A673 (cell line): ENCODE measurements around the gene GIMAP5. TPM values are rescaled to one million over a fixed set of nuclear protein-coding genes. Genes with fewer than 3 reads are reported as not detected.
"Not testable (repeated sequence)": the region's sequence is repeated elsewhere in the genome, so short reads cannot be mapped to it uniquely, and the experiment has no call there.

Source experiments
- BruUV-seq: library from RNA; stranded (reverse); fragments of 400-500 nt; replicated peaks from 2 replicates; lab custom pipeline; 2021; lab: Mats Ljungman, UMichigan
- CTCF ChIA-PET: fragments of 300-600 bp; sonication (Branson Sonifier 250); formaldehyde crosslinking; loops from one replicate; lab custom pipeline; 2022; ENCODE audit warnings: antibody characterized with exemption; lab: Charles Lee
- POLR2A ChIA-PET: fragments of 300-600 bp; sonication (Branson Sonifier 250); formaldehyde crosslinking; loops from one replicate; lab custom pipeline; 2022; ENCODE audit warnings: antibody characterized with exemption; ENCODE audit not compliant: low non-redundant PET; lab: Charles Lee
- DNase-seq: peaks from one replicate; pipeline ENCODE4 v3.0.0-alpha.2; 2015; ENCODE audit warnings: low spot score
- H3K27ac ChIP-seq: fragments of 200-600 bp; sonication (generic); 2 replicates; pipeline ENCODE4 v1.5.1; 2016; ENCODE audit warnings: mixed run types, low read depth, mild to moderate bottlenecking, mixed read lengths, antibody characterized with exemption, low read length; ENCODE audit not compliant: poor library complexity, severe bottlenecking
- H3K27me3 ChIP-seq: fragments of 200-600 bp; sonication (generic); replicated peaks from 2 replicates; pipeline ENCODE4 v1.6.1; 2017; ENCODE audit warnings: mixed run types, low read depth, mild to moderate bottlenecking, mixed read lengths, antibody characterized with exemption, low read length; ENCODE audit not compliant: insufficient read depth, poor library complexity
- H3K36me3 ChIP-seq: fragments of 200-600 bp; sonication (generic); 2 replicates; pipeline ENCODE4 v1.6.1; 2016; ENCODE audit warnings: mixed run types, mild to moderate bottlenecking, mixed read lengths, antibody characterized with exemption, low read length; ENCODE audit not compliant: insufficient read depth, poor library complexity, severe bottlenecking
- H3K4me1 ChIP-seq: fragments of 200-600 bp; sonication (generic); 2 replicates; pipeline ENCODE4 v1.6.1; 2017; ENCODE audit warnings: mixed run types, mild to moderate bottlenecking, mixed read lengths, antibody characterized with exemption, low read length; ENCODE audit not compliant: insufficient read depth, poor library complexity, severe bottlenecking
- H3K4me3 ChIP-seq: fragments of 200-600 bp; sonication (generic); 2 replicates; pipeline ENCODE4 v1.5.1; 2016; ENCODE audit warnings: low read depth, mixed run types, mild to moderate bottlenecking, mixed read lengths, low read length; ENCODE audit not compliant: poor library complexity, severe bottlenecking
- H3K9me3 ChIP-seq: fragments of 200-600 bp; sonication (generic); 2 replicates; pipeline ENCODE4 v1.6.1; 2016; ENCODE audit warnings: mixed run types, low read depth, mild to moderate bottlenecking, mixed read lengths, antibody characterized with exemption, low read length; ENCODE audit not compliant: poor library complexity, severe bottlenecking
- EZH2 ChIP-seq: fragments of 200-600 bp; sonication (generic); IDR thresholded peaks from 2 replicates; pipeline ENCODE4 v1.6.1; 2017; ENCODE audit warnings: borderline replicate concordance, low read depth, mild to moderate bottlenecking, mixed read lengths, antibody characterized with exemption, low read length; ENCODE audit not compliant: poor library complexity, severe bottlenecking
- intact Hi-C: fragments of 100-400 bp; cut with micrococcal nuclease; formaldehyde crosslinking; loops from one replicate; pipeline ENCODE4 v1.10.0; 2022; ENCODE audit not compliant: unreplicated experiment
- total RNA-seq: library from RNA; stranded (reverse); gene quantifications from 2 replicates; pipeline ENCODE4 v1.2.3, GENCODE V29; 2021
- TF ChIP-seq, protein P1 (sequence below): fragments of 300-800, 200-600 bp; sonication (generic); conservative IDR thresholded peaks from 2 replicates; pipeline ENCODE4 v1.5.1; 2017; ENCODE audit warnings: low read depth, mild to moderate bottlenecking, antibody characterized with exemption, low read length, moderate library complexity, mixed read lengths

The GIMAP5 gene
- total RNA-seq, 1 experiment from 2014 or later: 0.58 TPM

DNA sequence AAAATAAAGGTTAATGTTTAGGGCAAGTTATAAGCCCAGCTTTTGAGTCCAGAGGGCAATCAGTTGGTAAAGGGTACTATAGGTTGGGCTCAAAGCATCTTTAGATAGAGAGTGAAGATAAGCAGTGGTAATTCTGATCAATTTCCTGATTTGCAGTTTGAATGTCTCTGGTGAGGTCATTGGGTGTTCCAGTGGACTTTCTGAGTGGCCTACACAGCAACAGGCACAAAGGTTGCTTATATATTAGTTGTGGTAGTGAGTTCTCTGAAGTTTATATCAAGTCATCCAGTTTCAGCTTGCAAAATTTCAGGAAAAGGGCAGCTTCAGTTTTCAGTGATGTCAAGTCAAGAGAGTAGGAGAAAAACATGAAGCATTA, 29.1 kb downstream of the GIMAP5 start:
- no peaks in the 10 kb centered on the region for H3K4me1 ChIP-seq
- H3K27me3 ChIP-seq: no peaks in the 10 kb centered on the region
- H3K27ac ChIP-seq: no peak overlapping the region
- no TSS peak for BruUV-seq
- DNase-seq: no peak
- H3K36me3 ChIP-seq: no peaks in the 10 kb centered on the region
- ChIA-PET POLR2A (no interaction called here), CTCF (no interaction called here)
- no peak for TF ChIP-seq EZH2
- TF ChIP-seq, protein P1, sequence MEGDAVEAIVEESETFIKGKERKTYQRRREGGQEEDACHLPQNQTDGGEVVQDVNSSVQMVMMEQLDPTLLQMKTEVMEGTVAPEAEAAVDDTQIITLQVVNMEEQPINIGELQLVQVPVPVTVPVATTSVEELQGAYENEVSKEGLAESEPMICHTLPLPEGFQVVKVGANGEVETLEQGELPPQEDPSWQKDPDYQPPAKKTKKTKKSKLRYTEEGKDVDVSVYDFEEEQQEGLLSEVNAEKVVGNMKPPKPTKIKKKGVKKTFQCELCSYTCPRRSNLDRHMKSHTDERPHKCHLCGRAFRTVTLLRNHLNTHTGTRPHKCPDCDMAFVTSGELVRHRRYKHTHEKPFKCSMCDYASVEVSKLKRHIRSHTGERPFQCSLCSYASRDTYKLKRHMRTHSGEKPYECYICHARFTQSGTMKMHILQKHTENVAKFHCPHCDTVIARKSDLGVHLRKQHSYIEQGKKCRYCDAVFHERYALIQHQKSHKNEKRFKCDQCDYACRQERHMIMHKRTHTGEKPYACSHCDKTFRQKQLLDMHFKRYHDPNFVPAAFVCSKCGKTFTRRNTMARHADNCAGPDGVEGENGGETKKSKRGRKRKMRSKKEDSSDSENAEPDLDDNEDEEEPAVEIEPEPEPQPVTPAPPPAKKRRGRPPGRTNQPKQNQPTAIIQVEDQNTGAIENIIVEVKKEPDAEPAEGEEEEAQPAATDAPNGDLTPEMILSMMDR: no peak
- no peaks in the 10 kb centered on the region for H3K9me3 ChIP-seq
- intact Hi-C loops: no loop called here
- no peak overlapping the region for H3K4me3 ChIP-seq

DNA sequence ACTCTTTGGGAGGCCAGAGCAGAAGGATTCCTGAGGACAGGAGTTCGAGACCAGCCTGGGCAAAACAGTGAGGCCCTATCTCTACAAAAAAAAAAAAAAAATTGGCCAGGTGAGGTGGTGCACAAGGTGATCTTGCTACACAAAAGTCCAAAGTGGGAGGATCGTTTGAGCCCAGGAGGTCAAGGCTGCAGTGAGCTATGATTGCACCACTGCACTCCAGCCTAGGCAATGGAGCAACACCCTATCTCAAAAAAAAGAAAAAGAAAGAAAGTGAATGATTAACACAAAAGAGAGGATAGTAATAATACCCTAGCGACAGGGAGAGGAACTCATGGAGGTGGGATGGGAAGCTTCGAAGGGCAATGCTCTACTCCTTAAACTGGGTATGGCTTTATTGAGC, 32.5 kb downstream of the GIMAP5 start:
- Histone ChIP-seq H3K27ac (no peak overlapping the region), H3K9me3 (no peaks in the 10 kb centered on the region), H3K27me3 (no peaks in the 10 kb centered on the region), H3K4me3 (no peak overlapping the region), H3K36me3 (no peaks in the 10 kb centered on the region), H3K4me1 (no peaks in the 10 kb centered on the region)
- no peak for TF ChIP-seq EZH2
- TF ChIP-seq, protein P1: no peak
- POLR2A ChIA-PET: no interaction called here
- DNase-seq: no peak
- CTCF ChIA-PET: no interaction called here
- intact Hi-C loops: no loop called here
- BruUV-seq: no TSS peak

- H3K27me3 ChIP-seq, BruUV-seq, intact Hi-C loops, H3K4me1 ChIP-seq, H3K4me3 ChIP-seq, DNase-seq, POLR2A ChIA-PET, H3K9me3 ChIP-seq, H3K27ac ChIP-seq, H3K36me3 ChIP-seq, CTCF ChIA-PET: not testable (repeated sequence)
These were observed 36.9 kb downstream of the GIMAP5 start for GRCh38 chr7:150774131-150774530.

GRCh38 chr7:150778014-150778737, 41.0 kb downstream of the GIMAP5 start:
- H3K27ac ChIP-seq: no peak overlapping the region
- POLR2A ChIA-PET: no interaction called here
- H3K27me3 ChIP-seq: no peaks in the 10 kb centered on the region
- H3K9me3 ChIP-seq: no peaks in the 10 kb centered on the region
- no peak for DNase-seq
- no peaks in the 10 kb centered on the region for H3K36me3 ChIP-seq
- H3K4me1 ChIP-seq: peaks cover 10% of the 10 kb centered on the region
- CTCF ChIA-PET: interaction anchor here (0.6 kb wide), 1 partner anchor 101 kb away, joined by 4 read pairs; no protein-coding TSS in a partner anchor
- intact Hi-C loops: loop anchor here (1.0 to 2.0 kb wide), 3 partner anchors 29 to 210 kb away; no protein-coding TSS in a partner anchor
- no TSS peak for BruUV-seq
- H3K4me3 ChIP-seq: no peak overlapping the region
- no peak for TF ChIP-seq EZH2
